GM19193 (cell line): ENCODE measurements around the gene FTCDNL1.

Experiments used
- POLR2A ChIP-seq: IDR thresholded peaks from 4 replicates; pipeline ENCODE4 v1.6.1; 2011; ENCODE audit not compliant: insufficient read depth, insufficient read length; ENCODE audit errors: extremely low read depth

Gene FTCDNL1

GRCh38 chr2:199772035-199772976, 78.7 kb downstream of the FTCDNL1 start:
- TF ChIP-seq POLR2A, result no peak

GRCh38 chr2:199770716-199771115, 80.3 kb downstream of the FTCDNL1 start:
- TF ChIP-seq POLR2A, result no peak

GRCh38 chr2:199765646-199766045, 85.3 kb downstream of the FTCDNL1 start:
- TF ChIP-seq POLR2A, result no peak

GRCh38 chr2:199764273-199764800, 86.7 kb downstream of the FTCDNL1 start:
- TF ChIP-seq POLR2A, result no peak

- no peak for TF ChIP-seq POLR2A
These were observed 88.0 kb downstream of the FTCDNL1 start for GRCh38 chr2:199762963-199763362.

- TF ChIP-seq POLR2A, result no peak
These were observed 90.4 kb downstream of the FTCDNL1 start for GRCh38 chr2:199760574-199760973.

- no peak for TF ChIP-seq POLR2A
These were observed 93.6 kb downstream of the FTCDNL1 start for GRCh38 chr2:199757233-199757870.

- no peak for TF ChIP-seq POLR2A
These were observed 94.2 kb downstream of the FTCDNL1 start for GRCh38 chr2:199756743-199757142.

- TF ChIP-seq POLR2A, result no peak
These were observed 94.8 kb downstream of the FTCDNL1 start for GRCh38 chr2:199756211-199756610.

- no peak for TF ChIP-seq POLR2A
These were observed 96.2 kb downstream of the FTCDNL1 start for GRCh38 chr2:199754766-199755165.

GRCh38 chr2:199751492-199752120, 99.4 kb downstream of the FTCDNL1 start:
- TF ChIP-seq POLR2A, result no peak

GRCh38 chr2:199749571-199749970, 101.4 kb downstream of the FTCDNL1 start:
- TF ChIP-seq POLR2A, result no peak

- TF ChIP-seq POLR2A, result no peak
These were observed 106.3 kb downstream of the FTCDNL1 start for GRCh38 chr2:199744724-199745123.

- no peak for TF ChIP-seq POLR2A
These were observed 106.7 kb downstream of the FTCDNL1 start for GRCh38 chr2:199744260-199744659.
